ENCODE measurements around the gene DIS3L2. TPM values are rescaled to one million over a fixed set of nuclear protein-coding genes. Genes with fewer than 3 reads are reported as not detected.

DIS3L2 gene
- total RNA-seq, 1 donor from 2014 or later = 17.0 TPM

DNA sequence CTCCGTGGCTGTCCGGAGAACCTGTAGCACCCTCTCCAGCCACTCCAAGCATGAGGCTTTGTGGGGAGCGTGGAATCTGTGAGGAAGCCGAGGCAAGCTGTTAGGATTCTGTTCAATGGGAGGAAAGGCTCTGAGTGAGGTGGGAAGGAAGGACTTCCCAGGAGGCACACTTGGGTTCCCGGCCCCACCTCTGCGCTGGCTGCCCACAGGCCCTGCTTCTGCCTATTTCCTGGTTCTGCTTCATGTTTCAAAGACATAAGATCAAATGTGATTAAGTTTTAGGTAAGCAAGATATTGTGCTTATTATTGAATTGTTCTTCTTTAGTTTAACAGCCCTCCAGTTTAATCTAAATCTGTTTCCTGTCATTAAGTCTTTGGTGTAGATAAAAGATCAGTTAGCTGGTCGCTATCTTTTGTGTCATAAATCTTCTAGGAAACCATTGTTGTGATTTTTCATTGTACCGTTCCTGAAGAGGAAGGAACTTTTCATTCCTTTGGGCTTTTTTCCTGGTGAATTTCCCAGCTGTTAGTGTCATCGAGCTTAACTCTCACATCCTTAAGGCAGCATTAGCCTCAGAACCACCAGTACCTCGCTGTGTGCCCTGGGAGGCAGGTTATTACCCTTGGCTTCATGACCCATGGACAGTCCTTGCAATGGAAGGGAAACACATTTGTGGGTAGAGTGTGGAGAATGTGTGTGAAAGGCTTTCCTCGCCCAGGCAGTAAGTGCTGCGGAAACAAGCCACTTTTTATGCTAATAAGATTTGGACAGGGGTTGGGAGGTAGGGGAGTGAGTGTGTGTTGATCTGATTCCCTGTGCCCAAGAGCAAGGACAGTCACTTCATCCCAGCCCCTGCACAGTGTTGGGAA lies 355.2 kb downstream of the DIS3L2 start:
- TF ChIP-seq, protein P1, sequence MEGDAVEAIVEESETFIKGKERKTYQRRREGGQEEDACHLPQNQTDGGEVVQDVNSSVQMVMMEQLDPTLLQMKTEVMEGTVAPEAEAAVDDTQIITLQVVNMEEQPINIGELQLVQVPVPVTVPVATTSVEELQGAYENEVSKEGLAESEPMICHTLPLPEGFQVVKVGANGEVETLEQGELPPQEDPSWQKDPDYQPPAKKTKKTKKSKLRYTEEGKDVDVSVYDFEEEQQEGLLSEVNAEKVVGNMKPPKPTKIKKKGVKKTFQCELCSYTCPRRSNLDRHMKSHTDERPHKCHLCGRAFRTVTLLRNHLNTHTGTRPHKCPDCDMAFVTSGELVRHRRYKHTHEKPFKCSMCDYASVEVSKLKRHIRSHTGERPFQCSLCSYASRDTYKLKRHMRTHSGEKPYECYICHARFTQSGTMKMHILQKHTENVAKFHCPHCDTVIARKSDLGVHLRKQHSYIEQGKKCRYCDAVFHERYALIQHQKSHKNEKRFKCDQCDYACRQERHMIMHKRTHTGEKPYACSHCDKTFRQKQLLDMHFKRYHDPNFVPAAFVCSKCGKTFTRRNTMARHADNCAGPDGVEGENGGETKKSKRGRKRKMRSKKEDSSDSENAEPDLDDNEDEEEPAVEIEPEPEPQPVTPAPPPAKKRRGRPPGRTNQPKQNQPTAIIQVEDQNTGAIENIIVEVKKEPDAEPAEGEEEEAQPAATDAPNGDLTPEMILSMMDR (IDR thresholded peaks at IDR 0.05; ENCODE audit: borderline replicate concordance) = no peak
- peaks cover 17% of the 10 kb centered on the region for H3K9me3 ChIP-seq (replicated peaks)
- no peaks in the 10 kb centered on the region for H3K27me3 ChIP-seq (ENCODE audit: low read depth)
- DNase-seq = no peak
- intact Hi-C loops (cut with micrococcal nuclease) = no loop called here
- no peaks in the 10 kb centered on the region for H3K36me3 ChIP-seq
- H3K4me3 ChIP-seq = no peak overlapping the region
- peak overlapping the region; percentile 48 for H3K27ac ChIP-seq (replicated peaks)
- H3K4me1 ChIP-seq = peaks cover 35% of the 10 kb centered on the region

DNA sequence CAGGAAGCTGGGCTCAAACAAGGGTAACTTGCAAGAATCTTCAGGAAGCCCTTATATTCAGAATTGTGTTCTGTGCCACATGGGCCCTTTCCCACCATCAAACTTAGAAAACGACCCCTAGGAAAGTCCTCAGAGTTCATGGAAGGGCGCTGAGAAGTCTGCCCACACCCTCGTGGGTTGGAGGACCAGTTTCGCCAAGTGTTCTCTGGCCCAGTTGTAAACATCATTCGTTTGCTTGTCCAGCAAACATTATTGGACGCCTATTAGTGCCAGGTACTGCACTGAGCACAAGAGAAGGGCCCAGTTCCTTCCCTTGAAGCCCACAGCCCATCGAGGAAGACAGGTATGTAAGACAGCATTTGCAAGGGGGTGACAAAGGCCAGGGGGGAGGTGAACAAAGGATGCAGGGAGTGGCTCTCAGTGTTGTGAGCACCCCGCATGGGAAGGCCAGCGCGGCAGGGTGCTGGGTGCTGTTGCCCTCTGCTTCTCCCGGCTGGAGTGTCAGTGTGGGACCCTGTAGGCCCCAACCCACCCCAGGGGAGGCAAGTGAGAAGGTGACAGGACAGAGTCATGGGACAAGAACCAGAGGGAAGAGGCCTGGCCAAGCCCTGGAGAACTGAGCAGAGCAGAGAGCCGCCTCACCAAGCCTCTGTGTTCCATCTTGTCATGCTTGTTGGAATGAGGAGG lies 356.8 kb downstream of the DIS3L2 start:
- no peak overlapping the region for H3K4me3 ChIP-seq
- H3K36me3 ChIP-seq = no peaks in the 10 kb centered on the region
- H3K9me3 ChIP-seq (replicated peaks) = peaks cover under 1% of the 10 kb centered on the region
- peaks cover 35% of the 10 kb centered on the region for H3K4me1 ChIP-seq
- TF ChIP-seq, protein P1 (IDR thresholded peaks at IDR 0.05; ENCODE audit: borderline replicate concordance) = no peak
- H3K27me3 ChIP-seq (ENCODE audit: low read depth) = no peaks in the 10 kb centered on the region
- intact Hi-C loops (cut with micrococcal nuclease) = no loop called here
- no peak overlapping the region for H3K27ac ChIP-seq (replicated peaks)
- no peak for DNase-seq

DNA sequence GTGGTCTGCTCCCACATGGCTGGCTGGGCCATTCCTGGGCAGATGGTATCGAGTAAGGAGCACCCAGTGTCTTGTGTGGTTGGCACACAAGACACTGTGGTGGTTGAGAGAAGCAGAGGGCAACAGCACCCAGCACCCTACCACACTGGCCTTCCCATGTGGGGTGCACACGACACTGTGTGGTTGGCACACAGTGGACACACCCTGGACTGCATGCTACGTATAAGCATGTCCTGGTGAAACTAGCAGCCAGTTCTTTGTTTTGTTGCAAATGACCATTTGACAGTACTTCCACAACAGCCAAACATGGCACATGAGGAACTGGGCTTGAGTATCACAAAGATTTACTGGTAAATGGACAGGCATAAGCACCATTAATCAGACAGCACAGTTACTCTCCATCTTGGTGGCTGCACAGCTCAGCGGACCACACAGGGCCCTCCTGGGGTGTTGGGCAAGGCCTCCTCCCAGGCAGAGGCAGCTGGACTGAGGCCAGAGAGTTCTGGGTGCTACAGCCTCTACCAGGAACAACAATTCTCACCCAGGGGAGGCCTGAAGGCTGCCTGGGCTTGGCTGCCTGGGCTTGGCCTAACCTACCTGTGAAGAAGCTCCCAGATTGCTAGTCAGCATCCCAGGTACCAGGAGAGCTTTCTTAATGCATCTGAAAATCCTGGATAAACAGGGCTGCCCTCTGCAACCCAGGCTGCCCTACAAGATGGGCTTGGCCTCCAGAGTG lies 357.7 kb downstream of the DIS3L2 start:
- no peaks in the 10 kb centered on the region for H3K27me3 ChIP-seq (ENCODE audit: low read depth)
- DNase-seq = no peak
- H3K4me3 ChIP-seq = no peak overlapping the region
- peaks cover 35% of the 10 kb centered on the region for H3K4me1 ChIP-seq
- TF ChIP-seq, protein P1 (IDR thresholded peaks at IDR 0.05; ENCODE audit: borderline replicate concordance) = no peak
- no peaks in the 10 kb centered on the region for H3K9me3 ChIP-seq (replicated peaks)
- H3K27ac ChIP-seq (replicated peaks) = no peak overlapping the region
- no peaks in the 10 kb centered on the region for H3K36me3 ChIP-seq
- intact Hi-C loops (cut with micrococcal nuclease) = no loop called here

DNA sequence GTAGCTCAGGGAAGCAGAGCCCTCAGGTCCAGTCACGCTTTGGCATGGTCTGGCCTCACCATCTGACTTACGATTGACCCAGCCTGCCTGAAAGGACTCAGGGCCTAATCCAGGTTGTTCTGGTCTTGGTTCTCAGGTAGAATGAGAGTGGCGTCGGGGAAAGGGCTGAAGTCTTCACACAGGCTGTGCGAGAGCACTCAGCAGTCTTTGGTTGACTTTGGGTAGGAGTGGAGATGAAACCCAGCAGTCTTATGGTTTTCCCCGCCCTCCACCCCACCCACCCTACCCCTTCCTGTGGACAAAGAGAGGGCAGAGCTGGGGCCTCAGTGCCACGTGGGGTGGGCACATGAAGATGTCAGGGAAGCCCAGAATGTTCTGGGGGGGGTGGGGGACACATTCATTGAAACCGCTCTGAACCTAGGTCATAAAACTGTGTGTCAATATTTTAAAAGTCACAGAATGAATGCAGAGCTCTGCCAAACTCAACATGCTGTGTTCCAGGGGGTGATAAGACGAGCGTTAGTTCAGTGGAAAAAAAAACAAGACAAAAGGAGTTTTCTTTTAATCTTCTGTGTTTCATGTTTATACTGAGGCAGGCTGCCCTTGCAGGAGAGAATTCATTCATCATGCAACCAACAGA lies 358.4 kb downstream of the DIS3L2 start:
- intact Hi-C loops (cut with micrococcal nuclease) = loop anchor here (10.0 kb wide), 1 partner anchor 395 kb away; the partner anchor contains the start of gene NPPC
- no peak overlapping the region for H3K4me3 ChIP-seq
- DNase-seq = no peak
- H3K27me3 ChIP-seq (ENCODE audit: low read depth) = no peaks in the 10 kb centered on the region
- no peaks in the 10 kb centered on the region for H3K36me3 ChIP-seq
- TF ChIP-seq, protein P1 (IDR thresholded peaks at IDR 0.05; ENCODE audit: borderline replicate concordance) = no peak
- no peaks in the 10 kb centered on the region for H3K9me3 ChIP-seq (replicated peaks)
- H3K4me1 ChIP-seq = peaks cover 31% of the 10 kb centered on the region
- no peak overlapping the region for H3K27ac ChIP-seq (replicated peaks)

DNA sequence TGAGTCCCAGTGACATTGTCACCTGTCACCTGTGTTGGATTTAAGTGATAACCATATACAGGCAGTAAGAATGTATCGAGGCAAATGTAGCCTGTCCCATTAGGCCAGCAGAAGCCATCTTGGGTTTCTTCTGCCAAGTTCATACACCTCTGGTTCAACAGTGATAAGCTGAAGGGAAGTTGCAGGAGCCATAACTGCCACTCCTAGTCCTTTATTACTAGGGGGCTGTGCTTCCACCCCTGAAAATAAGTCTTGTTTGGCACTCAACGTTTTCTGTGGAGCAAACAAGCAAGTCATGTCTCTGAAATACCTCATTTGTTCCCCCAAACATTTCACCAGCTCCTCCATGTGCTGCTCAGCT lies 358.9 kb downstream of the DIS3L2 start:
- no peak for DNase-seq
- H3K27me3 ChIP-seq (ENCODE audit: low read depth) = no peaks in the 10 kb centered on the region
- intact Hi-C loops (cut with micrococcal nuclease) = loop anchor here (10.0 kb wide), 1 partner anchor 396 kb away; the partner anchor contains the start of gene NPPC
- H3K4me3 ChIP-seq = no peak overlapping the region
- TF ChIP-seq, protein P1 (IDR thresholded peaks at IDR 0.05; ENCODE audit: borderline replicate concordance) = no peak
- H3K36me3 ChIP-seq = no peaks in the 10 kb centered on the region
- peaks cover 26% of the 10 kb centered on the region for H3K4me1 ChIP-seq
- no peaks in the 10 kb centered on the region for H3K9me3 ChIP-seq (replicated peaks)
- no peak overlapping the region for H3K27ac ChIP-seq (replicated peaks)

Measured in left ventricle myocardium inferior (tissue), 1 donor.